ENCODE data around the gene ZBTB5.

ZBTB5 gene

DNA sequence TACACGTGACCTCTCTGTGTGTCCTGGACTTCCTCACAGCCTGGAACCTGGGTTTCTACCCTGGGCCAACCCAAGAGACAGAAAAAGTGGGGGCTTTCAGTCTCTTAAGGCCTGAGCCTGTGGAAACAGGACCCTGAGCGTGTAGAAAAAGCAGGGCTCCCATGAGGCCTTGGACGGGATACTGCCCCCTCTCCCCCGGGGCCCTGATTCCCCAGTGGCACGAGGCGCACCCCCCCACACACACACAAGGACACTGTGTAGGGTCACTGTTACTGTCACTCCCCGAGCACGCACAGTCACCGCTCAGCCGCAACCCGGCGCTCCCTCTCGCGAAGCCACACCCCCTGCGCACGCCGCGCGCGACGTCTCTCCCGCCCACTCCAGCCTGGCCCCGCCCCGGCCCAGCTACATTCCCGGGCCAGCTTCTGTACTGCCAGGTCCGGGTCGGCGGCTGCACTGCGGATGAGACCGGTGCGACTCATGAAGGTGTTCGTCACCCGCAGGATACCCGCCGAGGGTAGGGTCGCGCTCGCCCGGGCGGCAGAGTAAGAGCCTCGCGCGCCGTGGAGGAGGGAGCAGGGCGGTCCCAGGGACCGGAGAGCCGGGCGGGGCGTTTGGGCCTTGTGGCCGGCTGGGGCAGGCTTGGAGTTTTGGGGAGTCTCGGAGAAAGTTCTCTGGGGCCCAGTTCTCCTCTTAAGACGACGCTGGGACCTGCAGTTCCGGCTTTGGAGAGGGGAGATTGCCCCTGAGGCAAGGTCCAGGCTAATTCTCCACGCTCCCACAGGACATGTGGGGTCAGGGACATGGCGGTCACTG, 42.8 kb downstream of the ZBTB5 start, which contains the start of gene GRHPR:
TSS of gene GRHPR (plus strand) at position 408 of the 816 bp plus-strand sequence. CDS start at position 463, 55 bp downstream.
- TF ChIP-seq, protein P1, sequence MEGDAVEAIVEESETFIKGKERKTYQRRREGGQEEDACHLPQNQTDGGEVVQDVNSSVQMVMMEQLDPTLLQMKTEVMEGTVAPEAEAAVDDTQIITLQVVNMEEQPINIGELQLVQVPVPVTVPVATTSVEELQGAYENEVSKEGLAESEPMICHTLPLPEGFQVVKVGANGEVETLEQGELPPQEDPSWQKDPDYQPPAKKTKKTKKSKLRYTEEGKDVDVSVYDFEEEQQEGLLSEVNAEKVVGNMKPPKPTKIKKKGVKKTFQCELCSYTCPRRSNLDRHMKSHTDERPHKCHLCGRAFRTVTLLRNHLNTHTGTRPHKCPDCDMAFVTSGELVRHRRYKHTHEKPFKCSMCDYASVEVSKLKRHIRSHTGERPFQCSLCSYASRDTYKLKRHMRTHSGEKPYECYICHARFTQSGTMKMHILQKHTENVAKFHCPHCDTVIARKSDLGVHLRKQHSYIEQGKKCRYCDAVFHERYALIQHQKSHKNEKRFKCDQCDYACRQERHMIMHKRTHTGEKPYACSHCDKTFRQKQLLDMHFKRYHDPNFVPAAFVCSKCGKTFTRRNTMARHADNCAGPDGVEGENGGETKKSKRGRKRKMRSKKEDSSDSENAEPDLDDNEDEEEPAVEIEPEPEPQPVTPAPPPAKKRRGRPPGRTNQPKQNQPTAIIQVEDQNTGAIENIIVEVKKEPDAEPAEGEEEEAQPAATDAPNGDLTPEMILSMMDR (conservative IDR thresholded peaks at IDR 0.05; ENCODE audit: low read depth, low read length): no peak
- peak within 1 kb of the TSS; percentile 85 for H3K4me3 ChIP-seq (ENCODE audit: low read length)
- no peak for DNase-seq (ENCODE audit: low read depth)

DNA sequence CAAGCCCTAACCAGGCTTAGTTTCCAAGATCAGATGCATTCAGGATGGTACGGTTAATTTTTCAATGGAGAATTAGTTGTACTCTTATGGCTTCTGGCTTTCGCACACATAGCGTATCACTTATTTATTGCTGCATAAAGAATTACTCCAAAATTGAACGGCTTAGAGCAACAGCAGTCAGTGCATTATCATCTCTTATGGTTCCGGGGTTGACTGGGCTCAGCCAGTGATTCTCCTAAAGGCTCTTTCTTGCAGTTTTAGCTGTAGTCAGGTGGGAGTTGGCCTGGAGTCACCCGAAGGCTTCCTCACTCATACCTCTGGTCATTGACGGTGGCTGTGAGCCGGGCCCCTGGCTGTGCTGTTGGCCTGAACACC, 43.3 kb downstream of the ZBTB5 start:
- peak overlapping the region; percentile 85 for H3K4me3 ChIP-seq (ENCODE audit: low read length)
- TF ChIP-seq, protein P1 (conservative IDR thresholded peaks at IDR 0.05; ENCODE audit: low read depth, low read length): no peak
- no peak for DNase-seq (ENCODE audit: low read depth)

DNA sequence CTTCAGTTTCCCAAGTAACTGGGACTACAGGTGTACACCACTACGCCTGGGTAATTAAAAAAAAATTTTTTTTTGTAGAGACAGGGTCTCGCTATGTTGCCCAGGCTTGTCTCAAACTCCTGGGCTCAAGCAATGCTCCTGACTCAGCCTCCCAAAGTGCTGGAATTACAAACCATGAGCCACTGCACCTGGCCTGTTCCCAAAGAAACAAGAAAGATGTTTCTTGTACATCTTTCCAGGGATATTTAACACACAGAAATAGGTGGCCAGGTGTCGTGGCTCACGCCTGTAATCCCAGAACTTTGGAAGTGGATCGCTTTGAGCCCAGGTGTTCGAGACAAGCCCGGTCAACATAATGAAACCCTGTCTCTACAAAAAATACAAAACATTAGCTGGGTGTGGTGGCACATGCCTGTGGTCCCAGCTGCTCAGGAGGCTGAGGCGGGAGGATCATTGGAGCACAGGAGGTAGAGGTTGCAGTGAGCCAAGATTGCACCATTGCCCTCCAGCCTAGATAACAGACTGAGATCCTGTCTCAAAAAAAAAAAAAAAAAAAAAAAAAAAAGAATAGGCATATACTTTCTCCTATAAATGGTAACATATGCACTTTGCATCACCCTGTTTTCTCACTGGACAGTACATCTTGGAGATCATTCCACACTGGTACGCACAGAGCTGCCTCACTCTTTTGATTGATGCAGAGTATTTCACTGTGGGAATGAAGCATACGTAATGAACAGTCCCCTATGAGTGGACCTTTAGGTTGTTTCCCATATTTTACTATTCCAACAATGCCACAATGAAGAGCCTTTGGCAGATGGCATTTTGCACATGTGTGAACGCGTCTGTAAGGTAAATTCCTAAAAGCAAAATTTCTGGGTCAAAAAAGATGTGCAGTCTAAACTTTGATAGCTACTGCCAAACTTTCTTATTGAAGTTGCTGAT, 44.7 kb downstream of the ZBTB5 start:
- DNase-seq (ENCODE audit: low read depth): no peak
- H3K4me3 ChIP-seq (ENCODE audit: low read length): no peak overlapping the region
- TF ChIP-seq, protein P1 (conservative IDR thresholded peaks at IDR 0.05; ENCODE audit: low read depth, low read length): no peak

DNA sequence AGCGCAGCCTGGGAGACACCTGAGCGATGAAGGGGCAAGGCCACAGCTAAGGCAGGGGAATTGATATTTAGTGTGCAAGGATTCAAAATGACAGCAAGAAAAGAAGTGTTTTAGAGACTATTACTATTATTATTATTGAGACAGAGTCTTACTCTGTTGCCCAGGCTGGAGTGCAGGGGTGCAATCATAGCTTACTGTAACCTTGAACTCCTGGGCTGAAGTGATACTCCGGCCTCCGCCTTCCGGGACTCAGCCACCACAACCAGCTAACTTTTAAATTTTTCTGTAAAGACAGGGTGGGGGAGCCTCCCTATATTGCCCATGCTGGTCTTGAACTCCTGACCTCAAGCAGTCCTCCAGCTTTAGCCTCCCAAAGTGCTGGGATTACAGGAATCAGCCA, 46.0 kb downstream of the ZBTB5 start:
- TF ChIP-seq, protein P1 (conservative IDR thresholded peaks at IDR 0.05; ENCODE audit: low read depth, low read length): no peak
- no peak for DNase-seq (ENCODE audit: low read depth)
- H3K4me3 ChIP-seq (ENCODE audit: low read length): no peak overlapping the region

GRCh38 chr9:37417857-37418618, 47.2 kb downstream of the ZBTB5 start:
- H3K4me3 ChIP-seq (ENCODE audit: low read length): no peak overlapping the region
- TF ChIP-seq, protein P1 (conservative IDR thresholded peaks at IDR 0.05; ENCODE audit: low read depth, low read length): no peak
- DNase-seq (ENCODE audit: low read depth): no peak

GRCh38 chr9:37417252-37417803, 47.9 kb downstream of the ZBTB5 start:
- no peak overlapping the region for H3K4me3 ChIP-seq (ENCODE audit: low read length)
- TF ChIP-seq, protein P1 (conservative IDR thresholded peaks at IDR 0.05; ENCODE audit: low read depth, low read length): no peak
- no peak for DNase-seq (ENCODE audit: low read depth)
